Left ventricle myocardium inferior (tissue), 1 donor: ENCODE measurements around the gene TMEM185B. TPM values are rescaled to one million over a fixed set of nuclear protein-coding genes. Genes with fewer than 3 reads are reported as not detected.

Source experiments
- DNase-seq: peaks from one replicate; pipeline ENCODE4 v3.0.0-alpha.2; 2020
- H3K27ac ChIP-seq: fragments of 200-600 bp; replicated peaks from 2 replicates; pipeline ENCODE4 v1.8.0; 2021
- H3K27me3 ChIP-seq: fragments of 200-600 bp; 2 replicates; pipeline ENCODE4 v1.8.0; 2021; ENCODE audit warnings: low read depth
- H3K36me3 ChIP-seq: fragments of 200-600 bp; 2 replicates; pipeline ENCODE4 v1.8.0; 2021
- H3K4me1 ChIP-seq: fragments of 200-600 bp; 2 replicates; pipeline ENCODE4 v1.8.0; 2021
- H3K4me3 ChIP-seq: fragments of 200-600 bp; 2 replicates; pipeline ENCODE4 v1.8.0; 2021; ENCODE audit warnings: mild to moderate bottlenecking, moderate library complexity
- H3K9me3 ChIP-seq: fragments of 200-600 bp; replicated peaks from 2 replicates; pipeline ENCODE4 v1.8.0; 2021
- CTCF ChIP-seq: fragments of 200-600 bp; IDR thresholded peaks from 2 replicates; pipeline ENCODE4 v1.8.0; 2021; ENCODE audit warnings: antibody characterized with exemption, mild to moderate bottlenecking, borderline replicate concordance
- intact Hi-C: fragments of 100-400 bp; cut with micrococcal nuclease; formaldehyde crosslinking; loops from one replicate; pipeline ENCODE4 v1.11.0; 2022
- total RNA-seq: library from RNA; stranded (reverse); fragmentation: NEBNext Ultra II Directional; extraction: Animal tissue kit (Norgen Biotek cat#: 25700); gene quantifications from one replicate; pipeline ENCODE4 v1.2.1, GENCODE V29; 2021
- donor health status: DM: no; HTN: yes; CAD: no; lungs with severe emphysema.

Gene TMEM185B
- total RNA-seq, 1 donor from 2014 or later: 21.0 TPM

DNA sequence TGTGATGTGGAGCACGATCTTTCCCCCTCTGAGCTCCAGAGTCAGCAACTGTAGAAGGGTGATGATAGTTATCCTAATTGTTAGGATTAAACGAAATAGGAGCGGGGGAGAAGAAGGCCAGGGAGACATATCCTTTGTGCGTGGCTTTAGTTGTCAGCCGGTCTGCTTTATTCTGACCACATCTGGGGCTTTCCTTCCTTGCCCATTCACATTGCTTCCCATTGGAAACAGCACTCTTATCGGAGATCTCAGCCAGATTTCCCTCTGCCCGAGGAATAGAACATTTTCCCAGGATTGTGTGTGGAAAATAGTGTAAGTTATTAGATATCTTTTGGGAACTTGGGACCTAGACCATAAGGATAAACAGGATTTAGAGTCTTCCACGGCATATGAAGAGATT is 31.0 kb upstream of the TMEM185B start:
- no peaks in the 10 kb centered on the region for H3K9me3 ChIP-seq
- H3K4me3 ChIP-seq: peak overlapping the region; percentile 75
- peaks cover 1% of the 10 kb centered on the region for H3K27me3 ChIP-seq
- DNase-seq: no peak
- H3K4me1 ChIP-seq: peaks cover 69% of the 10 kb centered on the region
- no peak for TF ChIP-seq CTCF
- H3K27ac ChIP-seq: peak overlapping the region; percentile 98
- H3K36me3 ChIP-seq: no peaks in the 10 kb centered on the region
- intact Hi-C loops: no loop called here

GRCh38 chr2:120253021-120253882 is 30.1 kb upstream of the TMEM185B start:
- DNase-seq: peak; percentile 88
- peak; percentile 65 for TF ChIP-seq CTCF
- H3K9me3 ChIP-seq: no peaks in the 10 kb centered on the region
- H3K27me3 ChIP-seq: peaks cover 9% of the 10 kb centered on the region
- intact Hi-C loops: no loop called here
- H3K27ac ChIP-seq: peak overlapping the region; percentile 98
- H3K4me1 ChIP-seq: peaks cover 66% of the 10 kb centered on the region
- no peaks in the 10 kb centered on the region for H3K36me3 ChIP-seq
- peak overlapping the region; percentile 75 for H3K4me3 ChIP-seq

DNA sequence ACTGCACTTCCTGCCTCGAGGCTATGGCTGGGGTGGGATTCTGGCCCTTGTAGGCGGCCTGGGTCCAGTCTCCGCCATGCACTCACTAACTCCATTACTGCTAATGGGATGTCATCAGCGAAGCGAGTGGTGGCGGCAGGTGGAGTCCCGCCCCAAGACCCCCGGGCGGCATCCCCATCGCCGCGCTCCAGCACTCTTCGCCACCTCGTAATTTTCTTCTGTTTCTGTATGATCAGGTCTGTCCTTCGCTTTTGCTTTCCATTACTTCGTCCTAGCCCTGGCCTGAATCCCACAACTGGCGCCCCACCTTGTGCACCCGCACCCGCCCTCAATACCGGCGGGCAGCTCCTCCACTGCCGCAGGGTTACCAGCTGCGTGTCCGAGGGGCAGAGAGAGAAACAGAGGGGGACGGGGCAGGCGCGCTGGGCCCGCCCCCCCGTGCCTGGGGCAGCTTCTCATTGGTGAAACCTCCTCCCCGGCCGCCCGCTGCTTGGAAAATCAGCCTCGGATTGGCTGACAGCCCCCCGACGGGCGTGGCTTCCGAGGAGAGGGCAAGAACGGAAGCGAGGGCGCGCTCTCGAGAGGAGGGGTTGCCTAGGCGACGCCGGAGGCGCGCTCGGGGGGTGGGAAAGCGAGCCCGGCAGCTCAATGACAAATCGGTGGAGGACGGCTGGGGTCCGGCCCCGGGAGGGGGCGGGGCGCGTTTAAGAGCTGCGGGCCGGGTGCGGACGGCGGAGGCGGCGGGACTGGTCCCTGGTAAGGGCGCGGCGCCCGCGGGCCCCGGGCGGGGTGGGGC is 29.2 kb upstream of the TMEM185B start, which contains the start of gene RALB:
Gene RALB (plus strand): TSS at position 628 of the 796 bp plus-strand sequence. CDS start 25,813 bp downstream, outside the sequence.
- peaks cover 66% of the 10 kb centered on the region for H3K4me1 ChIP-seq
- intact Hi-C loops: no loop called here

GRCh38 chr2:120251880-120252224 is 28.7 kb upstream of the TMEM185B start:
- peaks cover 60% of the 10 kb centered on the region for H3K4me1 ChIP-seq
- H3K27me3 ChIP-seq: peaks cover 22% of the 10 kb centered on the region

More for the DNA sequence above, 29.2 kb upstream of the TMEM185B start, which contains the start of gene RALB:
- Histone ChIP-seq H3K4me3 (peak within 1 kb of the TSS; percentile 75), H3K27me3 (peaks cover 18% of the 10 kb centered on the region), H3K36me3 (no peaks in the 10 kb centered on the region), H3K9me3 (no peaks in the 10 kb centered on the region), H3K27ac (peak within 1 kb of the TSS; percentile 98)
- DNase-seq: peak; percentile 100
- no peak for TF ChIP-seq CTCF

More at GRCh38 chr2:120251880-120252224, 28.7 kb upstream of the TMEM185B start:
- Histone ChIP-seq H3K9me3 (no peaks in the 10 kb centered on the region), H3K4me3 (peak overlapping the region; percentile 75), H3K27ac (peak overlapping the region; percentile 98), H3K36me3 (no peaks in the 10 kb centered on the region)
- no peak for TF ChIP-seq CTCF
- no peak for DNase-seq
- intact Hi-C loops: no loop called here
